Activated CD4-positive, alpha-beta T cell treated with anti-CD3 and anti-CD28 coated beads for 36 hours (primary cell): ENCODE data around the gene ZKSCAN1. TPM values are rescaled to one million over a fixed set of nuclear protein-coding genes. Genes with fewer than 3 reads are reported as not detected.
A peak's percentile ranks its signal among the peaks of the same experiment; 100 is the strongest.

ENCODE experiments used
- ATAC-seq: fragments of 200-7000 bp; cut with Tn5 transposase; one replicate; pipeline ENCODE4 v1.10.0; 2021; ENCODE audit warnings: mild to moderate bottlenecking, moderate library complexity
- CTCF ChIA-PET: fragments of 350-600 bp; sonication (Branson Sonifier 250); formaldehyde crosslinking; loops from one replicate; lab custom pipeline; 2021; ENCODE audit warnings: antibody characterized with exemption; lab: Charles Lee
- POLR2A ChIA-PET: fragments of 350-600 bp; sonication (Branson Sonifier 250); formaldehyde crosslinking; loops from one replicate; lab custom pipeline; 2021; ENCODE audit warnings: antibody characterized with exemption, inconsistent platforms; lab: Charles Lee
- DNase-seq: peaks from one replicate; pipeline ENCODE4 v3.0.0-alpha.2; 2020
- H3K27ac Mint-ChIP-seq: one replicate; pipeline ENCODE4 v1.8.0; 2021; ENCODE audit warnings: mixed read lengths
- H3K27me3 Mint-ChIP-seq: one replicate; pipeline ENCODE4 v1.8.0; 2021; ENCODE audit warnings: mixed read lengths
- H3K36me3 Mint-ChIP-seq: one replicate; pipeline ENCODE4 v1.8.0; 2021; ENCODE audit warnings: low read depth, mixed read lengths
- H3K4me1 Mint-ChIP-seq: one replicate; pipeline ENCODE4 v1.8.0; 2021; ENCODE audit warnings: mixed read lengths
- H3K4me3 Mint-ChIP-seq: one replicate; pipeline ENCODE4 v1.8.0; 2021; ENCODE audit warnings: mild to moderate bottlenecking, moderate library complexity, mixed read lengths
- H3K9me3 Mint-ChIP-seq: one replicate; pipeline ENCODE4 v1.8.0; 2021; ENCODE audit warnings: low read depth, mixed read lengths
- intact Hi-C, 2 experiments: fragments of 100-400 bp; cut with DNase I in 1 of 2; cut with micrococcal nuclease in 1 of 2; formaldehyde crosslinking; loops; one replicate each; pipeline versions ENCODE4 v1.14.2 to v1.15.1; 2022 to 2024; cut with DNase I, micrococcal nuclease
- total RNA-seq, 2 experiments: library from RNA; stranded (reverse); gene quantifications; one replicate each; pipeline ENCODE4 v1.2.3, GENCODE V29; 2021

The ZKSCAN1 gene
- total RNA-seq, 2 experiments from 2014 or later, result 45.2 to 62.9 TPM

GRCh38 chr7:100089458-100090196 lies 74.2 kb downstream of the ZKSCAN1 start:
- H3K9me3 Mint-ChIP-seq, result no peaks in the 10 kb centered on the region
- intact Hi-C loops, result loop anchor here (1.0 to 10.0 kb wide), 9 partner anchors 11 to 785 kb away; partner anchors contain the start of genes TRIM4 (in 2 of the 2), BUD31 (in 1 of the 2), MEPCE (in 1 of the 2) and PDAP1 (in 1 of the 2)
- peaks cover 48% of the 10 kb centered on the region for H3K36me3 Mint-ChIP-seq
- peak overlapping the region; percentile 89 for H3K4me3 Mint-ChIP-seq
- ChIA-PET POLR2A (interaction anchor here (0.6 to 6.1 kb wide), 3 partner anchors 12 to 364 kb away, joined by 3 to 74 read pairs (median 3); partner anchors contain the start of genes AP4M1, MBLAC1 and MCM7), CTCF (interaction anchor here (0.9 to 1.8 kb wide), 4 partner anchors 12 to 65 kb away, joined by 4 to 8 read pairs (median 6); partner anchors contain the start of genes AP4M1 and MCM7)
- H3K4me1 Mint-ChIP-seq, result peaks cover 25% of the 10 kb centered on the region
- no peak for ATAC-seq
- H3K27me3 Mint-ChIP-seq, result no peaks in the 10 kb centered on the region
- DNase-seq, result peak; percentile 33
- H3K27ac Mint-ChIP-seq, result peak overlapping the region; percentile 96

GRCh38 chr7:100090527-100091410 lies 75.4 kb downstream of the ZKSCAN1 start:
- Mint-ChIP-seq H3K4me3 (peak overlapping the region; percentile 89), H3K36me3 (peaks cover 59% of the 10 kb centered on the region), H3K4me1 (peaks cover 27% of the 10 kb centered on the region)

More at GRCh38 chr7:100090527-100091410, 75.4 kb downstream of the ZKSCAN1 start:
- CTCF ChIA-PET, result interaction anchor here (0.8 to 1.7 kb wide), 4 partner anchors 9 to 43 kb away, joined by 3 to 8 read pairs (median 4); partner anchors contain the start of genes AP4M1 and MCM7
- ATAC-seq (peak; percentile 27), DNase-seq (peak; percentile 28)
- Mint-ChIP-seq H3K9me3 (no peaks in the 10 kb centered on the region), H3K27me3 (no peaks in the 10 kb centered on the region), H3K27ac (peak overlapping the region; percentile 59)
- POLR2A ChIA-PET, result interaction anchor here (0.6 to 6.1 kb wide), 6 partner anchors 11 to 339 kb away, joined by 3 to 74 read pairs (median 4); partner anchors contain the start of genes AP4M1, MBLAC1 and MCM7
- intact Hi-C loops, result loop anchor here in 1 of 2 experiments (1.0 kb wide), 1 partner anchor 10 kb away; no protein-coding TSS in a partner anchor

Other genes with a start within 250 kb of the ZKSCAN1 start
- not detected for gene CYP3A4, start 231.4 kb upstream of the ZKSCAN1 start, total RNA-seq
- under 1 TPM in 1 of 2 experiments, not detected in 1; 0.09 TPM for gene CYP3A43, start 187.6 kb upstream of the ZKSCAN1 start, total RNA-seq
- not detected for gene OR2AE1, start 138.6 kb upstream of the ZKSCAN1 start, total RNA-seq
- gene TRIM4, start 96.1 kb upstream of the ZKSCAN1 start, total RNA-seq, result 10 to 100 TPM; 23.9 to 25.7 TPM
- gene GJC3, start 86.0 kb upstream of the ZKSCAN1 start, total RNA-seq, result 1 to 10 TPM in 1 of 2 experiments, under 1 TPM in 1; 0.73 to 1.1 TPM
- gene AZGP1, start 39.6 kb upstream of the ZKSCAN1 start, total RNA-seq, result not detected
- 1 to 10 TPM; 6.4 to 7.4 TPM for gene ZSCAN21, start 34.2 kb downstream of the ZKSCAN1 start, total RNA-seq
- gene ZNF3, start 66.1 kb downstream of the ZKSCAN1 start, total RNA-seq, result 10 to 100 TPM; 18.8 to 19.0 TPM
- gene COPS6, start 73.4 kb downstream of the ZKSCAN1 start, total RNA-seq, result 10 to 100 TPM; 88.6 to 89.0 TPM
- 100 to 1,000 TPM; 411 to 429 TPM for gene MCM7, start 85.8 kb downstream of the ZKSCAN1 start, total RNA-seq
- 10 to 100 TPM in 1 of 2 experiments, 1 to 10 TPM in 1; 8.8 to 10.4 TPM for gene AP4M1, start 86.0 kb downstream of the ZKSCAN1 start, total RNA-seq
- gene TAF6, start 103.8 kb downstream of the ZKSCAN1 start, total RNA-seq, result 10 to 100 TPM; 54.3 to 59.5 TPM
- 10 to 100 TPM; 11.0 to 14.0 TPM for gene CNPY4, start 104.0 kb downstream of the ZKSCAN1 start, total RNA-seq
- 1 to 10 TPM; 1.6 to 2.2 TPM for gene MBLAC1, start 111.4 kb downstream of the ZKSCAN1 start, total RNA-seq
- gene LAMTOR4, start 133.3 kb downstream of the ZKSCAN1 start, total RNA-seq, result 100 to 1,000 TPM in 1 of 2 experiments, 10 to 100 TPM in 1; 69.6 to 120 TPM
- 10 to 100 TPM; 15.0 to 17.6 TPM for gene TRAPPC14, start 143.1 kb downstream of the ZKSCAN1 start, total RNA-seq
- gene GAL3ST4, start 153.0 kb downstream of the ZKSCAN1 start, total RNA-seq, result 1 to 10 TPM; 4.6 to 7.2 TPM
- 1 to 10 TPM; 5.3 to 6.1 TPM for gene GPC2, start 161.8 kb downstream of the ZKSCAN1 start, total RNA-seq
- 10 to 100 TPM; 24.7 to 28.3 TPM for gene STAG3, start 162.3 kb downstream of the ZKSCAN1 start, total RNA-seq
- 10 to 100 TPM; 26.9 to 27.7 TPM for gene PVRIG, start 204.4 kb downstream of the ZKSCAN1 start, total RNA-seq